PFSK-1 (cell line): ENCODE measurements around the gene ASPHD2.

Experiments
- FOXP2 ChIP-seq: optimal IDR thresholded peaks from 2 replicates; pipeline ENCODE3; 2011; ENCODE audit warnings: borderline replicate concordance, control low read depth, inconsistent platforms; ENCODE audit not compliant: insufficient read depth; ENCODE audit errors: extremely low read length, extremely low read depth
- POLR2AphosphoS5 ChIP-seq: IDR thresholded peaks from 2 replicates; pipeline ENCODE4 v1.6.1; 2012; ENCODE audit warnings: low read depth, mild to moderate bottlenecking, control low read depth, low read length, moderate library complexity
- REST ChIP-seq, 2 experiments: IDR thresholded peaks; 2 replicates each; pipeline versions ENCODE4 v1.6.1 to v1.8.0; 2011 to 2012; ENCODE audit warnings: low read depth in 2 of 2, low read length in 2 of 2, control low read depth in 1 of 2, inconsistent platforms in 1 of 2, mild to moderate bottlenecking in 1 of 2, moderate library complexity in 1 of 2; ENCODE audit not compliant: insufficient read depth in 1 of 2
- SIN3A ChIP-seq: IDR thresholded peaks from 2 replicates; pipeline ENCODE4 v1.6.1; 2012; ENCODE audit warnings: mild to moderate bottlenecking, low read length, moderate library complexity, borderline replicate concordance; ENCODE audit not compliant: insufficient read depth
- TAF1 ChIP-seq: IDR thresholded peaks from 2 replicates; pipeline ENCODE4 v1.6.1; 2012; ENCODE audit warnings: low read length, control low read depth, borderline replicate concordance; ENCODE audit not compliant: insufficient read depth

ASPHD2 gene

GRCh38 chr22:26479043-26479791 lies 50.2 kb downstream of the ASPHD2 start:
- TF ChIP-seq SIN3A = no peak
- no peak for TF ChIP-seq REST (IDR thresholded peaks at IDR 0.05; ENCODE audit: insufficient read depth in 1 of 2, low read depth in 2 of 2, low read length in 2 of 2)
- TF ChIP-seq POLR2AphosphoS5 = no peak
- TF ChIP-seq TAF1 = no peak
- TF ChIP-seq FOXP2 = no peak

- TF ChIP-seq TAF1 (no peak), POLR2AphosphoS5 (no peak), SIN3A (no peak), FOXP2 (no peak), REST (IDR thresholded peaks at IDR 0.05; ENCODE audit: insufficient read depth in 1 of 2, low read depth in 2 of 2, low read length in 2 of 2) (no peak)
Observed at GRCh38 chr22:26479792-26480610, 50.9 kb downstream of the ASPHD2 start.

- no peak for TF ChIP-seq FOXP2
- TF ChIP-seq SIN3A = no peak
- TF ChIP-seq TAF1 = no peak
- TF ChIP-seq REST (IDR thresholded peaks at IDR 0.05; ENCODE audit: insufficient read depth in 1 of 2, low read depth in 2 of 2, low read length in 2 of 2) = no peak
- TF ChIP-seq POLR2AphosphoS5 = no peak
Observed at GRCh38 chr22:26480611-26480932, 51.5 kb downstream of the ASPHD2 start.

- no peak for TF ChIP-seq TAF1
- no peak for TF ChIP-seq REST (IDR thresholded peaks at IDR 0.05; ENCODE audit: insufficient read depth in 1 of 2, low read depth in 2 of 2, low read length in 2 of 2)
- no peak for TF ChIP-seq SIN3A
- no peak for TF ChIP-seq POLR2AphosphoS5
- no peak for TF ChIP-seq FOXP2
Observed at GRCh38 chr22:26481112-26481693, 52.1 kb downstream of the ASPHD2 start.
